Stomach (tissue), 9 donors: ENCODE results near the gene LGALS4. TPM values are rescaled to one million over a fixed set of nuclear protein-coding genes. Genes with fewer than 3 reads are reported as not detected.
"Not testable (repeated sequence)": the region's sequence is repeated elsewhere in the genome, so short reads cannot be mapped to it uniquely, and the experiment has no call there.

Source experiments
- DNase-seq, 2 donors: peaks; one replicate each; pipeline versions ENCODE4 v3.0.0 to v3.0.0-alpha.2; 2013 to 2019
- H3K27ac ChIP-seq, 5 donors: fragments of 200-600 bp in 4 of 5; sonication (generic) in 4 of 5; one replicate each; pipeline ENCODE4 v1.5.1; 2013 to 2019; ENCODE audit warnings: mild to moderate bottlenecking in 1 of 5, moderate library complexity in 1 of 5
- H3K27me3 ChIP-seq, 3 donors: fragments of 200-600 bp; sonication (generic); one replicate each; pipeline ENCODE4 v1.5.1; 2017 to 2019; ENCODE audit warnings: mixed run types in 1 of 3
- H3K36me3 ChIP-seq, 4 donors: fragments of 200-600 bp; sonication (generic); 1 replicate in 3 of 4; 2 replicates in 1 of 4; pipeline ENCODE4 v1.5.1; 2016 to 2019
- H3K4me1 ChIP-seq, 4 donors: fragments of 200-600 bp; sonication (generic); one replicate each; pipeline ENCODE4 v1.5.1; 2016 to 2019
- H3K4me3 ChIP-seq, 4 donors: fragments of 200-600 bp; sonication (generic) in 3 of 4; one replicate each; pipeline ENCODE4 v1.5.1; 2016 to 2019; ENCODE audit warnings: mild to moderate bottlenecking in 1 of 4
- H3K9me3 ChIP-seq, 4 donors: fragments of 200-600 bp; sonication (generic); one replicate each; pipeline ENCODE4 v1.5.1; 2016 to 2019
- CTCF ChIP-seq, 7 experiments: fragments of 450-650 bp in 4 of 7; fragments of 200-600 bp in 3 of 7; sonication (generic) in 3 of 7; IDR thresholded peaks; one replicate each; pipeline ENCODE4 v1.5.1; 2016 to 2019; ENCODE audit warnings: antibody characterized with exemption in 7 of 7, control low read depth in 2 of 7, mild to moderate bottlenecking in 1 of 7
- EP300 ChIP-seq: sonication (generic); formaldehyde crosslinking; IDR thresholded peaks from one replicate; pipeline ENCODE4 v1.6.1; 2017; ENCODE audit warnings: antibody characterized with exemption
- POLR2A ChIP-seq, 4 donors: fragments of 450-650 bp; IDR thresholded peaks; one replicate each; pipeline ENCODE4 v1.6.1; 2016; ENCODE audit warnings: antibody characterized with exemption in 4 of 4, control low read depth in 2 of 4, mild to moderate bottlenecking in 1 of 4, moderate library complexity in 1 of 4
- POLR2AphosphoS5 ChIP-seq, 3 donors: sonication (generic); formaldehyde crosslinking; IDR thresholded peaks; one replicate each; pipeline ENCODE4 v1.6.1; 2016; ENCODE audit warnings: antibody characterized with exemption in 3 of 3
- WGBS, 5 donors: extraction: QIAGEN DNeasy Blood & Tissue Kit in 3 of 5; methylation state at CpG; one replicate each; pipeline versions ENCODE4 v1.1.5 to v1.1.7; 2013 to 2018; 5-methylcytosine and 5-hydroxymethylcytosine counted together
- intact Hi-C: fragments of 100-400 bp; cut with DNase I; formaldehyde crosslinking; loops from one replicate; pipeline ENCODE4 v1.15.1; 2023; ENCODE audit warnings: low total_unique reads
- polyA plus RNA-seq, 3 donors: library from polyadenylated mRNA; stranded (reverse); fragments of 200-250 nt; gene quantifications; one replicate each; pipeline ENCODE4 v1.2.3, GENCODE V29; 2013
- total RNA-seq, 5 donors: library from RNA; depleted of rRNA; stranded (reverse); fragments of >200 nt; gene quantifications; one replicate each; pipeline versions ENCODE4 v1.1.0 to v1.2.3, GENCODE V29; 2014 to 2016
- donor health status: healthy with polysubstance abuse.
- donor health status: Bipolar disorder and iron deficiency.
- donor health status: healthy.

The LGALS4 gene
- total and polyA plus RNA-seq, 8 donors, result 23.5 to 1,765 (median 113) TPM

- Histone ChIP-seq H3K36me3 (peaks cover 30 to 65% (median 54%) of the 10 kb centered on the region in 4 donors), H3K27ac (no peak overlapping the region), H3K4me3 (no peak overlapping the region), H3K4me1 (peaks cover 6 to 16% (median 11%) of the 10 kb centered on the region in 4 donors), H3K9me3 (no peaks in the 10 kb centered on the region), H3K27me3 (no peaks in the 10 kb centered on the region)
- TF ChIP-seq POLR2AphosphoS5 (IDR thresholded peaks at IDR 0.05) (no peak), EP300 (no peak), CTCF (IDR thresholded peaks at IDR 0.05) (no peak), POLR2A (IDR thresholded peaks at IDR 0.05) (no peak)
- DNase-seq, result no peak
- WGBS, 5 donors, result 94 to 98% (median 96%) methylated on average over 18 of the region's 18 CpGs
- intact Hi-C loops, result no loop called here
These were observed 3.5 kb upstream of the LGALS4 start for GRCh38 chr19:38816131-38816750.

DNA sequence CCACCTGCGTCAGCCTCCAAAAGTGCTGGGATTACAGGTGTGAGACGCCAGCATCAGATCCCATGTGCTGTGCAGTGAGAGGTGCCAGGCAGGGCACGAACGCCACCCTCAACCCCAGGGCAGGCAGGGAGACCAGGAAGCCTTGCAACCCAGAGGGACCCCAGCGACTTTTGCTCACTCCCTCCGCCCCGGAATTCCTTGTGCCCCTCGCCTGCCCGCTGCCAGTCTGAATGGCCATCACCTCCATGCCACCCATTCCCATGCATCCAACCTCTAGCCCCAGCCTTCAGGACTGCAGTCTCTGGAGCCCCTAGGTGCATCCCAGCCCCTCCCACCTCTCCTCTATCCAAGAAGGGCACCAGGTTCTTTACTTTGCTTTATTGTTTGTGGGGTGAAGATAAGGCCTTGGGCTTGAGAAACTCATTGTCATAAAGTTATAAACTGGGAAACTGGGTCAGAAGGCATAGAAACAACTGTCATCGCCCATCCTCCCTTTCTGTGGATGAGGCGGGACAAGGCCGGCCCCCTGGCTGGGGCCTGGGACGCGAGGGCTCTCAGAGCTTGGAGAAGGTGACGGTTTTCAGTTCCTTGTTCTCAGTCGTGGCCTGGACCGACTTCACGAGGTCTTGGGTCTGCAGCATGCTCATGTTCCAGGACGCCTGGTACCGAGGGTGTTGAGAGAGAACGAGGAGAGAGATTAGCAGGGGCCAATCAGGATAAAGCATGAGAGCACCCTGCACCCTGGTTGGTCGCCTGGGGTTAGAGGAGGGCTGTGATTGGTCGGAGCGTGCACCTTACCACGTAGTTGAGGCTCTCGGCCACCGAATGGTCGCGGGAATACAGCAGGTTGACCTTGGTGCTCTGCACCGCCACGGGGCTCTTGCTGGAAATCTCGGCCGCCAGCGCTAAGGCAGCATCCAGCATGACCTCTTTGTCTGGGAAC is 2.6 kb upstream of the LGALS4 start:
- Histone ChIP-seq H3K4me1 (peaks cover 6 to 10% (median 7%) of the 10 kb centered on the region in 4 donors), H3K9me3 (no peaks in the 10 kb centered on the region), H3K27ac (peak overlapping the region in 1 of 5 donors; percentile 76), H3K4me3 (no peak overlapping the region), H3K27me3 (no peaks in the 10 kb centered on the region), H3K36me3 (peaks cover 30 to 56% (median 45%) of the 10 kb centered on the region in 4 donors)
- 80 to 89% (median 83%) methylated on average over 26 to 34 of the region's 34 CpGs for WGBS, 5 donors
- intact Hi-C loops, result no loop called here
- TF ChIP-seq EP300 (no peak), POLR2A (IDR thresholded peaks at IDR 0.05) (no peak)
- no peak for DNase-seq

- DNase-seq, H3K4me3 ChIP-seq, H3K27me3 ChIP-seq, H3K9me3 ChIP-seq, H3K4me1 ChIP-seq, intact Hi-C loops: not testable (repeated sequence)
- Histone ChIP-seq H3K36me3 (peaks cover 30 to 46% (median 41%) of the 10 kb centered on the region in 4 donors), H3K27ac (peak overlapping the region in 2 of 5 donors; percentile 76 to 80)
- 79 to 87% (median 83%) methylated on average over 2 of the region's 2 CpGs for WGBS, 5 donors
These were observed 1.2 kb upstream of the LGALS4 start for GRCh38 chr19:38813932-38814331.

GRCh38 chr19:38813323-38813722 is 578 bp upstream of the LGALS4 start:
- TF ChIP-seq CTCF (IDR thresholded peaks at IDR 0.05), result no peak
- TF ChIP-seq POLR2A (IDR thresholded peaks at IDR 0.05), result no peak
- no peak for TF ChIP-seq EP300
- TF ChIP-seq POLR2AphosphoS5 (IDR thresholded peaks at IDR 0.05), result no peak
- Histone ChIP-seq H3K27me3 (no peaks in the 10 kb centered on the region), H3K9me3 (no peaks in the 10 kb centered on the region), H3K4me1 (peaks cover 0 to 10% (median 0%) of the 10 kb centered on the region in 4 donors), H3K27ac (peak overlapping the region; percentile 54 to 80 (median 74)), H3K4me3 (peak overlapping the region in 2 of 4 donors; percentile 11 to 13), H3K36me3 (peaks cover 30 to 41% (median 37%) of the 10 kb centered on the region in 4 donors)
- no peak for DNase-seq
- 55 to 75% (median 63%) methylated on average over 6 of the region's 6 CpGs for WGBS, 5 donors
- intact Hi-C loops, result no loop called here

- intact Hi-C loops, result no loop called here
- DNase-seq, result no peak
- Histone ChIP-seq H3K4me1 (peaks cover 0 to 5% (median 0%) of the 10 kb centered on the region in 4 donors), H3K27me3 (no peaks in the 10 kb centered on the region), H3K27ac (peak overlapping the region; percentile 54 to 80 (median 74)), H3K36me3 (peaks cover 24 to 30% (median 26%) of the 10 kb centered on the region in 4 donors), H3K4me3 (peak overlapping the region; percentile 2 to 41 (median 30)), H3K9me3 (no peaks in the 10 kb centered on the region)
- 53 to 73% (median 61%) methylated on average over 14 to 18 of the region's 18 CpGs for WGBS, 5 donors
- no peak for TF ChIP-seq CTCF (IDR thresholded peaks at IDR 0.05)
- no peak for TF ChIP-seq POLR2AphosphoS5 (IDR thresholded peaks at IDR 0.05)
- TF ChIP-seq POLR2A (IDR thresholded peaks at IDR 0.05), result no peak
- no peak for TF ChIP-seq EP300
These were observed 520 bp downstream of the LGALS4 start for GRCh38 chr19:38812009-38812840.
